ENCODE results near the gene RFNG.

Gene RFNG

GRCh38 chr17:82079001-82079677, 27.5 kb upstream of the RFNG start:
- DNase-seq = no peak
- intact Hi-C loops (cut with DNase I) = no loop called here

GRCh38 chr17:82078433-82078832, 26.8 kb upstream of the RFNG start:
- intact Hi-C loops (cut with DNase I) = no loop called here
- no peak for DNase-seq

GRCh38 chr17:82077617-82078358, 26.2 kb upstream of the RFNG start:
- intact Hi-C loops (cut with DNase I) = no loop called here
- peak in 6 of 10 donors; percentile 28 to 94 (median 58) for DNase-seq

GRCh38 chr17:82076785-82077591, 25.4 kb upstream of the RFNG start:
- intact Hi-C loops (cut with DNase I) = no loop called here
- DNase-seq = no peak

- intact Hi-C loops (cut with DNase I) = no loop called here
- DNase-seq = no peak
Measured at GRCh38 chr17:82076018-82076784, 24.6 kb upstream of the RFNG start.

GRCh38 chr17:82073446-82073845, 21.8 kb upstream of the RFNG start:
- no peak for DNase-seq
- intact Hi-C loops (cut with DNase I) = no loop called here

- no peak for DNase-seq
- intact Hi-C loops (cut with DNase I) = no loop called here
Measured at GRCh38 chr17:82072827-82073226, 21.2 kb upstream of the RFNG start.

GRCh38 chr17:82070611-82071010, 19.0 kb upstream of the RFNG start:
- no peak for DNase-seq
- intact Hi-C loops (cut with DNase I) = no loop called here

GRCh38 chr17:82065638-82066303, 14.2 kb upstream of the RFNG start, which contains the start of gene DUS1L:
Gene DUS1L, minus strand, starts transcription at chr17:82065804. Its CDS starts 745 bp downstream, at chr17:82065059.
- DNase-seq = peak in 7 of 10 donors; percentile 44 to 95 (median 62)
- intact Hi-C loops (cut with DNase I) = loop anchor here (1.0 kb wide), 1 partner anchor 13 kb away; no protein-coding TSS in a partner anchor

- peak in 2 of 10 donors; percentile 73 to 75 for DNase-seq
- intact Hi-C loops (cut with DNase I) = loop anchor here (1.0 kb wide), 1 partner anchor 13 kb away; no protein-coding TSS in a partner anchor
Measured at GRCh38 chr17:82065193-82065637, 13.6 kb upstream of the RFNG start.

- intact Hi-C loops (cut with DNase I) = loop anchor here (1.0 kb wide), 1 partner anchor 12 kb away; no protein-coding TSS in a partner anchor
- peak in 1 of 10 donors; percentile 77 for DNase-seq
Measured at GRCh38 chr17:82064433-82065192, 13.0 kb upstream of the RFNG start.

- DNase-seq = peak in 2 of 10 donors; percentile 1 to 56
- intact Hi-C loops (cut with DNase I) = no loop called here
Measured at GRCh38 chr17:82063424-82064415, 12.1 kb upstream of the RFNG start.

- peak in 2 of 10 donors; percentile 2 to 65 for DNase-seq
- intact Hi-C loops (cut with DNase I) = no loop called here
Measured at GRCh38 chr17:82062984-82063368, 11.4 kb upstream of the RFNG start.

- peak in 2 of 10 donors; percentile 5 to 81 for DNase-seq
- intact Hi-C loops (cut with DNase I) = no loop called here
Measured at GRCh38 chr17:82062076-82062983, 10.7 kb upstream of the RFNG start.

- intact Hi-C loops (cut with DNase I) = no loop called here
Measured at GRCh38 chr17:82061047-82061925, 9.7 kb upstream of the RFNG start.

More at GRCh38 chr17:82061047-82061925, 9.7 kb upstream of the RFNG start:
- peak in 1 of 10 donors; percentile 81 for DNase-seq
